Measurements from ENCODE around the gene IGF2BP3. TPM values are rescaled to one million over a fixed set of nuclear protein-coding genes. Genes with fewer than 3 reads are reported as not detected.
"Not testable (repeated sequence)": the region's sequence is repeated elsewhere in the genome, so short reads cannot be mapped to it uniquely, and the experiment has no call there.

Gene IGF2BP3
- total RNA-seq, 2 experiments from 2014 or later, result 41.1 to 94.3 TPM

GRCh38 chr7:23405240-23405618, 65.1 kb downstream of the IGF2BP3 start:
- CTCF ChIA-PET (ENCODE audit: unreplicated experiment), result no interaction called here
- BruUV-seq (replicated peaks), result no TSS peak

DNA sequence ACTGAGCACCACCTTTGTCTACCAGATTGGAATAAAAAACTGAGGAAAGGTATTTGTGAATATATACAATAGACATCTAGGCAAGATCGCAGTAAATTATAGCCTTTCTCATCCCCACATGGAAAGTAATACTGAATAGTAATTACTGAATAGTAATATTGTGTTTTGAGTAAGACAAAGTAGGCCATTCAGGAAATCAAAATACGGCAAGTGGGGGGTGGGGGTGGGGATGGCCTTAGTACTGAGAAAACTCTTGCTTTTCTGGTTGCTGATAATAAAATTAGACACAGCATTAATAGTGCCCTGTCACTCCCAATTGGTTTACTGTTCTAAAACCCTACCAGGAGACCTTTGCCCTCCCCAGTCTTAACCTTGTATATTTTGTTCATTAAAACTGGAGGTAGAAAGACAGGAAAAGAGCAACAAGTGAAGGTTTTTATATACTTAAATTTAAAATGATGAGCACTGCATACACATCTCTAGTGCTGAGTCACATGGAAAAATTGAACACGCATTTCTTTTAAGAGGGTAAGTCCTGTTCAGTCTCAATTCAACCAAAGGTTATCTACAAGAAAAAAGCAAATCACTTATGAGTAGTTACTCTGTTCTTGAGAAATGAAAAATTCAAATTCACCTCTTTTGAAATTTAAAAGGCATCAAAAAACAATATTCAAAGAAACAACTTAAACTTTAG, 65.6 kb downstream of the IGF2BP3 start:
- DNase-seq (ENCODE audit: low spot score), result no peak
- peaks cover 74% of the 10 kb centered on the region for H3K36me3 ChIP-seq (ENCODE audit: insufficient read depth, low read length)
- H3K4me1 ChIP-seq (ENCODE audit: insufficient read depth, low read length, poor library complexity, severe bottlenecking), result no peaks in the 10 kb centered on the region
- H3K4me3 ChIP-seq (ENCODE audit: low read depth, low read length, poor library complexity, severe bottlenecking), result no peak overlapping the region
- TF ChIP-seq CTCF (conservative IDR thresholded peaks at IDR 0.05; ENCODE audit: low read length) (no peak), EZH2phosphoT487 (IDR thresholded peaks at IDR 0.05; ENCODE audit: borderline replicate concordance, low read depth, low read length) (no peak)
- no peaks in the 10 kb centered on the region for H3K9me2 ChIP-seq (ENCODE audit: insufficient read depth, low read length)
- peaks cover 10% of the 10 kb centered on the region; the same call in 1 of the 2 replicates for H3K9me3 ChIP-seq (ENCODE audit: low read length)
- CTCF ChIA-PET (ENCODE audit: unreplicated experiment), result no interaction called here
- no TSS peak for BruUV-seq (replicated peaks)
- no peak overlapping the region for H2AFZ ChIP-seq (ENCODE audit: low read length)
- POLR2A ChIA-PET, result interaction anchor here (0.7 to 1.3 kb wide), 2 partner anchors 29 to 53 kb away, joined by 3 to 4 read pairs; no protein-coding TSS in a partner anchor
- no peaks in the 10 kb centered on the region for H3K79me2 ChIP-seq (ENCODE audit: insufficient read depth, low read depth, low read length)
- no peak overlapping the region for H3K4me2 ChIP-seq (ENCODE audit: low read length)
- H3K27ac ChIP-seq (ENCODE audit: low read depth, low read length, poor library complexity, severe bottlenecking), result no peak overlapping the region
- no peaks in the 10 kb centered on the region for H4K20me1 ChIP-seq (ENCODE audit: insufficient read depth, low read length)
- intact Hi-C loops (cut with micrococcal nuclease; ENCODE audit: unreplicated experiment), result no loop called here

More at GRCh38 chr7:23405240-23405618, 65.1 kb downstream of the IGF2BP3 start:
- Histone ChIP-seq H3K27ac (ENCODE audit: low read depth, low read length, poor library complexity, severe bottlenecking) (no peak overlapping the region), H3K79me2 (ENCODE audit: insufficient read depth, low read depth, low read length) (no peaks in the 10 kb centered on the region), H2AFZ (ENCODE audit: low read length) (no peak overlapping the region), H3K9me2 (ENCODE audit: insufficient read depth, low read length) (no peaks in the 10 kb centered on the region), H3K4me1 (ENCODE audit: insufficient read depth, low read length, poor library complexity, severe bottlenecking) (peaks cover under 1% of the 10 kb centered on the region), H3K4me3 (ENCODE audit: low read depth, low read length, poor library complexity, severe bottlenecking) (no peak overlapping the region), H3K36me3 (ENCODE audit: insufficient read depth, low read length) (peaks cover 74% of the 10 kb centered on the region), H3K4me2 (ENCODE audit: low read length) (no peak overlapping the region), H4K20me1 (ENCODE audit: insufficient read depth, low read length) (no peaks in the 10 kb centered on the region), H3K9me3 (ENCODE audit: low read length) (peaks cover 10% of the 10 kb centered on the region; the same call in 1 of the 2 replicates)
- intact Hi-C loops (cut with micrococcal nuclease; ENCODE audit: unreplicated experiment), result no loop called here
- no peak for DNase-seq (ENCODE audit: low spot score)
- POLR2A ChIA-PET, result no interaction called here
- TF ChIP-seq CTCF (conservative IDR thresholded peaks at IDR 0.05; ENCODE audit: low read length), result no peak
- TF ChIP-seq EZH2phosphoT487 (IDR thresholded peaks at IDR 0.05; ENCODE audit: borderline replicate concordance, low read depth, low read length), result no peak

DNA sequence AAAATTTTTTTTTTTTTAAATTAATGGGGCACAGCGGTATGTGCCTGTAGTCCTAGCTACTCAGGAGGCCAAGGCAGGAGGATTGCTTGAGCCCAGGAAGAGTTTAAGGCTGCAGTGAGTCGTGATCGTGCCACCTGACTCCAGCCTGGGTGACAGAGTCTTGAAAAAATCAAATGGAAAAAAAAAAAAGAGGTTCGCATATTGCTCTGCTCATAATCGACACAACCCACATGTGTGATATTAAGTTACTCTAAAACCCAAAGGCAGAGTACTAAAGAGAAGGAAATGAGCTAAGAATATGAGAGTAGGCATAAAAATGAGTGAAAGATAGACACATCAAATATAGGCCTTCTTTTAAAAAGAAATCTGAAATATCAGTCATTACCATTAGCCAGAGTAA, 66.3 kb downstream of the IGF2BP3 start:
- Histone ChIP-seq H4K20me1 (ENCODE audit: insufficient read depth, low read length) (no peaks in the 10 kb centered on the region), H3K79me2 (ENCODE audit: insufficient read depth, low read depth, low read length) (no peaks in the 10 kb centered on the region), H3K9me2 (ENCODE audit: insufficient read depth, low read length) (no peaks in the 10 kb centered on the region), H3K4me1 (ENCODE audit: insufficient read depth, low read length, poor library complexity, severe bottlenecking) (no peaks in the 10 kb centered on the region), H3K9me3 (ENCODE audit: low read length) (peaks cover 10% of the 10 kb centered on the region; the same call in 1 of the 2 replicates), H2AFZ (ENCODE audit: low read length) (no peak overlapping the region), H3K36me3 (ENCODE audit: insufficient read depth, low read length) (peaks cover 67% of the 10 kb centered on the region), H3K4me3 (ENCODE audit: low read depth, low read length, poor library complexity, severe bottlenecking) (no peak overlapping the region), H3K27ac (ENCODE audit: low read depth, low read length, poor library complexity, severe bottlenecking) (no peak overlapping the region), H3K4me2 (ENCODE audit: low read length) (no peak overlapping the region)
- POLR2A ChIA-PET, result interaction anchor here (0.6 to 2.2 kb wide), 4 partner anchors 8 to 52 kb away, joined by 3 to 6 read pairs (median 5); no protein-coding TSS in a partner anchor
- DNase-seq (ENCODE audit: low spot score), result no peak
- BruUV-seq (replicated peaks), result no TSS peak
- CTCF ChIA-PET (ENCODE audit: unreplicated experiment), result no interaction called here
- TF ChIP-seq CTCF (conservative IDR thresholded peaks at IDR 0.05; ENCODE audit: low read length) (no peak), EZH2phosphoT487 (IDR thresholded peaks at IDR 0.05; ENCODE audit: borderline replicate concordance, low read depth, low read length) (no peak)
- intact Hi-C loops (cut with micrococcal nuclease; ENCODE audit: unreplicated experiment), result no loop called here

DNA sequence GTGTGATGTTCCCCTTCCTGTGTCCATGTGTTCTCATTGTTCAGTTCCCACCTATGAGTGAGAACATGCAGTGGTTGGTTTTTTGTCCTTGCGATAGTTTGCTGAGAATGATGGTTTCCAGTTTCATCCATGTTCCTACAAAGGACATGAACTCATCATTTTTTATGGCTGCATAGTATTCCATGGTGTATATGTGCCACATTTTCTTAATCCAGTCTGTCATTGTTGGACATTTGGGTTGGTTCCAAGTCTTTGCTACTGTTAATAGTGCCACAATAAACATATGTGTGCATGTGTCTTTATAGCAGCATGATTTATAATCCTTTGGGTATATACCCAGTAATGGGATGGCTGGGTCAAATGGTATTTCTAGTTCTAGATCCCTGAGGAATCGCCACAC, 72.2 kb downstream of the IGF2BP3 start:
- H3K27ac ChIP-seq (ENCODE audit: low read depth, low read length, poor library complexity, severe bottlenecking); intact Hi-C loops (cut with micrococcal nuclease; ENCODE audit: unreplicated experiment); H3K9me3 ChIP-seq (ENCODE audit: low read length); DNase-seq (ENCODE audit: low spot score); CTCF ChIA-PET (ENCODE audit: unreplicated experiment); POLR2A ChIA-PET; H2AFZ ChIP-seq (ENCODE audit: low read length); H3K4me2 ChIP-seq (ENCODE audit: low read length); H3K79me2 ChIP-seq (ENCODE audit: insufficient read depth, low read depth, low read length); BruUV-seq (replicated peaks); H3K4me3 ChIP-seq (ENCODE audit: low read depth, low read length, poor library complexity, severe bottlenecking); H4K20me1 ChIP-seq (ENCODE audit: insufficient read depth, low read length); H3K9me2 ChIP-seq (ENCODE audit: insufficient read depth, low read length): not testable (repeated sequence)
- H3K36me3 ChIP-seq (ENCODE audit: insufficient read depth, low read length), result peaks cover 31% of the 10 kb centered on the region
- peaks cover 10% of the 10 kb centered on the region for H3K4me1 ChIP-seq (ENCODE audit: insufficient read depth, low read length, poor library complexity, severe bottlenecking)
